HG03139 (cell line): ENCODE results near the gene OR10G2.

ENCODE experiments used
- ATAC-seq: cut with Tn5 transposase; IDR thresholded peaks from one replicate; pipeline ENCODE4 v1.9.1; 2021; ENCODE audit not compliant: unreplicated experiment

The OR10G2 gene

GRCh38 chr14:21589317-21589716 is 45.4 kb downstream of the OR10G2 start:
- no peak for ATAC-seq
